ENCODE data around the gene CACNA1B.

CACNA1B gene

GRCh38 chr9:138040446-138041430, 163.2 kb downstream of the CACNA1B start:
- DNase-seq (ENCODE audit: low read depth in 2 of 2) = no peak

DNA sequence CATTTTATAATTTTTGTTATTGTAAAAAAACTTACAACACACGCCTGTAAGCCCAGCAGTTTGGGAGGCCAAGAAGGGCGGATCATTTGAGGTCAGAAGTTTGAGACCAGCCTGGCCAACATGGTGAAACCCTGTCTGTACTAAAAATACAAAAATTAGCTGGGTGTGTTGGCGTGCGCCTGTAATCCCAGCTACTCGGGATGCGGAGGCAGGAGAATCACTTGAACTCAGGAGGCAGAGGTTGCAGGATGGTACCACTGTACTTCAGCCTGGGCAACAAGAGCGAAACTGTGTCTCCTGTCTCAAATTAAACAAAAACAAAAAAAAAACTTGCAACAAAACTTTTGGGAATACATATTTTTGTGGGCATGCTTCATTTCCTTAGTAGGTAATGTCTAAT, 164.6 kb downstream of the CACNA1B start:
- DNase-seq (ENCODE audit: low read depth in 2 of 2) = no peak

DNA sequence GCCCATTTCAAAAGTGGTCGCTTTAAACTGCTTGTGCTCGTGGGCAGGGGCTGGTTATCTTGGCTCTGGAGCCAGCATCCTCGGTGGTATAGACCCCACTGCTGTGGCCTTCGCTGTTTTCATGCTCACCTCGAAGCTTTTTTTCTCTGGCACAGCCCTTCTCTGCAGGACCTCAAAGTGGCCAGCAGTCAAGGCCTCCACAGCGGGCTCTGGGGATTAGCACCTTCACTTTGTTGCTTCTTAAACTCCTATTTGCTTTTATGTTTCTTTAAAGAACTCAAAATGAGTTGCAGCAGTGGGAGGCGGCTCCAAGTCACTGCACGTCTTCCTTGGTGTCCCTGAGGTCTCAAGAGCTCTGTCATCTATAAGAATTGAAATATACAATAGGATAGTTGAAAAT, 165.1 kb downstream of the CACNA1B start:
- DNase-seq (ENCODE audit: low read depth in 2 of 2) = no peak

- no peak for DNase-seq (ENCODE audit: low read depth in 2 of 2)
Measured at GRCh38 chr9:138043061-138043410, 165.5 kb downstream of the CACNA1B start.

DNA sequence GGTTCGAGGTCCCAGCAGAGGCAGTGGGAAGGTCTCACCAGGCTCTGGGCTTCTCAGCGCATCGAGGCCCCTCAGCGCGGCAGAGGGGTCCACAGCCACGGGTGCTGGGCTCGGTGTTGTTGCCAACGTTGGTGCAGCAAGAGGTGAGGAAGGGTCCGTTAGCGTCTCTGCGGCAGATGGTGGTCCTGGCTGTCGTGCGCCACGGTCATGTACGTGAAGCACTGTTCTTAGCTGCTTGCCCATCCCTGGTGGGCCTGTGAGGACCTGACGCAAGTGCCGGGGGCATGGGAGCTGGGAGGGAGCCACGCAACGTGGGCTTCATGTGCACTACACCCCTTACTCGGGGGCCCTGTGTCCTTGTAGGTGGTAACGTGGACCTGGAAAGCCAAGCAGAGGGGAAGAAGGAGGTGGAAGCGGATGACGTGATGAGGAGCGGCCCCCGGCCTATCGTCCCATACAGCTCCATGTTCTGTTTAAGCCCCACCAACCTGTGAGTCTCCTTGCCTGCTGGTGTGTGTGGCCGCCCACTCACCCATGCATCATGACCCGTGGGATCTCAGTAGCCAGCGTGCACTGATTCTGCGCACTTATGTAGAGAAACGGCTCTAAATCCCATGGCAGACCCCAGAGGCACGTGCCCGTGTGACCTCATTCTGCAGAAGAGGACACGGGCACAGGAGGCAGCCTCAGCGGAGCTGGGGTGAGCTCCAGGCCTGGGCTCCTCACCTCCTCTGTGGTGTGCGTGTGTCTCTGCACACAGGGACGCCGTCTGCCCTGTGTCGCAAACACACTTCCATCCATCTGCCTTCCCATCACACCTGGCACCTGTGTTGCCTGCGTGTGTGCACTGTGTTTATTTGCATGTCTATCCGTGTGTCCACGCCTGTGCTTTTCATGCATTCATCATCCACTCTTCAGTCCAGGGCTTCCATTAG, 166.1 kb downstream of the CACNA1B start:
- DNase-seq (ENCODE audit: low read depth in 2 of 2) = no peak

DNA sequence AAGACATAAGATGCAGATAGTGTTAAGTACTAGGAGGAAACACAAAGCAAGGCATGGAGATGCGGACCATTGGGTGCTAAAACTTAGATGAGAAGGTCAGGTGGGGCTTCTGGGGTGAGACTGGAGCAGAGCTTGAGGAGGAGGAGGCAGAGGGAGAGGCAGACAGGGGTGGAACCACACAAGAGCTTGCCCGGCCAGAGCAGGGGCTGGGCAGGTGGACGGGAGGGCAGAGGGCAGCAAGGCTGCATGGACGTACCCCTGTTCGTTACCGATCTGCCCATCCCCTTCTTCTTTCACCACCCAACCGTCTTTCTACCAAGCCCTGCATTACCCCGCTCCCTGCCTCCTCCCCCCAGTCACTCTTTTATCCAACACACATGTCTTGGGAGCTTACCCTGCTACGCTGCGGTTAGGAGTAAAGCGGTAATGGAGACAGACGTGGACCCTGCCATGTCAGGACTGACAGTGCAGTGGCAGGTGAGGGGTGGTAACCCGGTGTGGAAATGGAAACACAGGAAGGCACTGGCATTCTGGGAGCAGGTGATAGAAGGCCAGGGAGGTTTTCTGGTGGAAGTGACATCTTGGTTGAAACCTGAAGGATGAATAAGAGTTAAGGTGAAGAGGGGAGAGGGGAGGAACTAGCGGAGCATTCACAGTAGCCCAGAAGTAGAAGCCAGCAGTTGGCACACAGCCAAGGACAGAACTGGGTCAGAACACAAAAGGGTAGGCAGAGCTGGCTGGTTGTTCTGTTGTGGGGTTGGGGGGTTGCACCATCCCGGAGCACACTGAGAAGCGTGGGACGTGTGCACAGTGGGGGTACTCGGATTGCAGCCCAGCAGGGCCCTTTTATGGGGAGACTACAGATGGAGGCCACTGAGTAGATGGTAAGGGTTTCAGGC, 167.2 kb downstream of the CACNA1B start:
- DNase-seq (ENCODE audit: low read depth in 2 of 2) = no peak

GRCh38 chr9:138045541-138046490, 168.2 kb downstream of the CACNA1B start:
- no peak for DNase-seq (ENCODE audit: low read depth in 2 of 2)

DNA sequence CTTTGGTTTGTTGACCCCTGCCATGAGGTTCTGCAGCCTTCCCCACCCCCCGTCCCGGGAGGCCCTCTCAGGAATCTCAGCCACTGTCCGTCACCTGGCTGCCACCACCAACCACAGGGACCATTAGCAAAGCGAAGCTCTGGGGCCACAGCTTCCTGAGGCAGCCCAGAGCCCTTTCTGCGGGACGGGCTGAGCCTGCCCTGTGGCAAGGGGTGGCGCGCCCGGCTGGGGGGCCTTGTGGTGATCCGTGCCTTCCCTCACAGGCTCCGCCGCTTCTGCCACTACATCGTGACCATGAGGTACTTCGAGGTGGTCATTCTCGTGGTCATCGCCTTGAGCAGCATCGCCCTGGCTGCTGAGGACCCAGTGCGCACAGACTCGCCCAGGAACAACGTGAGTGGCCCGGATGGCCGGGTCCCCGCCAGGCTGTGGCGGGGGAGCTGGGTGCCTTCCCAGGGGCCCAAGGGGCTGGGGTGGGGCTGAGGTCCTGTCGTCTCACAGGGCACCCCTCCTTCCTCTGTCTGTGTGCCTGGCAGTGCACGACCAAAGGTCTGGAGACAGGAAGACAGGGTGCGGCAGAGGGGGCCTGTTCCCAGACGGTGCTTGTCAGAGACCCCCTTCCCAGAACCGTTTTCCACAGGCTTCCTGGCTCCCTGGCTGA, 169.2 kb downstream of the CACNA1B start:
- no peak for DNase-seq (ENCODE audit: low read depth in 2 of 2)

DNA sequence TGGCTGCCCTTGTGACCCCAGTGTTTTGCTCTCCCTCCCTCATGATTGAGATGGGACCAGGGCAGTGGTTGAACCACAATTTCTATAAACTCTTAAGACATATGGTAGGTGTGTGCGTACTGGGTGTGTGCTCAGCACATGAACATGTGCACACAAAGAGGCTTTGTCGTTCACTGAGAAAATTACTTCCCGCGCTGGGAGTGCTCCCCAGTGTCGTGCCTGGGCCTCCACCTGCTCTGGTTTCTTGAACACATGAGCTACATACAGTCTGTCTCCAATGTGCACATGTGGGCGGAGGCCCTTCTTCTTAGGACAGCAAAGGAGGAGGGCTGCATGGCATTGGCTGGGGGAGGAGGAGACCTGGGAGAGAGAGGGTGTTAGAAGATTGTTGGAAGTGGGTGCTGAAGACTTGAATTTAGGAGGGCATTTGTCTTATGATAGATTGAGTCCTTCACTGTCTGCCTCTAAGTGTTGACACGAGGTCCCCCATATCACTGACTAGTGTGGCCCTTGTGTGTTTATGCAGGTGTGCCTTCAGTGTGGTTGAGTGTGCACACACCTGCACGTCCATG, 170.0 kb downstream of the CACNA1B start:
- no peak for DNase-seq (ENCODE audit: low read depth in 2 of 2)

DNA sequence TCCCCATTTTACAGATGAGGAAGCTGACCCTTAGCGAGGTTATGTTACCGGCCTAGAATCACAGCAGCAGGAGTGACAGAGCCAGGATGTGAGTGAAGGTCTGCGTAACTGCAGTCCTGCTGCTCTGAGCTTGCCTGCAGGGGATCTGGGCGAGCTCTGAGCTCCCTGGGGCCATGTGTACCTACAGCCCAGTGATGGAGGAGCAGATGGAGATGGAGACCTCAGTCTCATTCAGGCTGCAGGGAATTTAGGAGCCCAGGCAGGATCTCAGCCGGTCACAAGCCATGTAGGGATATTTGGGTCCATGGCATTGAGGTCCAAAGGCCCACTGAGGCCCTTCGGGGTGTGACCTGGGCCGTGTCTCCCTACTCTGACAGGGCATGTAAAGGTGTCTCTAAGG, 170.6 kb downstream of the CACNA1B start:
- no peak for DNase-seq (ENCODE audit: low read depth in 2 of 2)

- DNase-seq (ENCODE audit: low read depth in 2 of 2) = no peak
Measured at GRCh38 chr9:138049085-138049778, 171.7 kb downstream of the CACNA1B start.

DNA sequence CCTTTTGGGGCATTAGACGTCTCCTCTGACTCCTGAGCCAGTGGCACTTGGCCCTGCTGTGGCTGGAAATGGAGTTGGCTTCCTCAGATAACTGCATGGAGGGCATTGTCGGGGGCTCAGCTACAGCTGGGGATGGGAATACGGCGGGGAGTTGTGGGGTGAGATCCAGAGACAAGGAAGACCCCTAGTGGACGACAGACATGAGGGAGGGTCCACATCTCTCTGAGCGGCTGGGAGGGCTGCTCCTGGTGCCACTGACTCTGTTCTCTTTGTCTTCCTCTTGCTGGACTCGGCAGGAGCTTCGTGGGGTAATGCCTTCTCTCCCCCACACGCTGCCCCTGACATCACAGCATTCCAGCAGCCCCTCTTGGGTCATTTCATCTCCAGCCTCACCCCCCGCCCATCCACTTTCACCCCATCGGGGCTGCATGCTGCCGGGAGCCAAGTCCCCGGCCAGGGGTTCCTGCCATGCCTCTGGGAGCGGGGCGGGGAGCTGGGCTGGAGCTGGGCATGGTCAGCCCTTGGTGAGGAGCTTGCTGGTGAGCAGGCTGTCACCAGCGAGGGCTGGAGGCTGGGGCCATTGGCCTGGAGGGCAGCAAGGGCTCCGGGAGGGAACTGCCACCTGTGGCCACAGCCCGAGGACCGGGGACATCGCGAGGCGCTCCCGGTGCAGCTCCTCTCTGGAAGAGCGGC, 172.3 kb downstream of the CACNA1B start:
- no peak for DNase-seq (ENCODE audit: low read depth in 2 of 2)

DNA sequence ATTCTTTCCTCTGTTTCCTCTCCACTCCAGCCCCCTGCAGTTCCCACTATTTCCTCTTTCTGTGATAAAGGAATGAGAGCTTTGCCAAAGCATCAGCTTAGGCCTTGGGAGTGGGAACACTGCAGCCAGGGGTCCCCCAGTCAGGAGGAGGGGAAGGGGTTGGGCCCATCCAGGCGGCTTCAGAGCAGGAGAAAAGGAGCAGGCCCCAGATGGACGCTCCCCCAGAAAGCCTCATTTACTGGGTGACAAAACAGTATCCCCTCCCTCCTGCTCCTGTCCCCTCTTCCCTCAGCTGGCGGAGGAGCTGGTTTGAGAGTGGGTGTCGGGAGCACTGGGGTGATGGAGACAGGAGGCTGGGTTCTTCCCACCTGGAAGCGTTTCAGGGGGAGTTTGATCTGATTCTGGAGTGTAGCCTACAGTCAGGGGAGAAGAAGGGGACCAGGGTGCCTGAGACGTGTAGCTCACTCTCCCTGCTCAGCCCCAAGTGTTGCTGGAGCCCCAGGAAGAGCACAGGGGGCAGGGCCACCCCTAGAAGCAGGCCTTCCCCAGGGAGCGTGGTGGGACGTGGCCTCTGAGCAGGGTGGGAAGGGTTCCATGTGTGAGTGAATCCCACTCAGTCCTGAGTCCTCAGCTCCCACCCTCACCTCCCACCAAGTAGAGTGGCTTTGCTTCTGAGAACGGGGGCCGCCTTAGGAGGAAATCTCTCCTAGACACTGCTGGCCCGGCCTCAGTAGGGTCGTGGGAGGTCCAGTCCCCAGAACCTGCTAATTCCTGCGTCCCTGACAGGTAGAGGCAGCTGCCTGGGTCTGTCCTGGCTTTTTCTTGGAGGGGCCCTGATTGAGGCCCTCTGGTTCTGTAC, 173.1 kb downstream of the CACNA1B start:
- no peak for DNase-seq (ENCODE audit: low read depth in 2 of 2)

DNA sequence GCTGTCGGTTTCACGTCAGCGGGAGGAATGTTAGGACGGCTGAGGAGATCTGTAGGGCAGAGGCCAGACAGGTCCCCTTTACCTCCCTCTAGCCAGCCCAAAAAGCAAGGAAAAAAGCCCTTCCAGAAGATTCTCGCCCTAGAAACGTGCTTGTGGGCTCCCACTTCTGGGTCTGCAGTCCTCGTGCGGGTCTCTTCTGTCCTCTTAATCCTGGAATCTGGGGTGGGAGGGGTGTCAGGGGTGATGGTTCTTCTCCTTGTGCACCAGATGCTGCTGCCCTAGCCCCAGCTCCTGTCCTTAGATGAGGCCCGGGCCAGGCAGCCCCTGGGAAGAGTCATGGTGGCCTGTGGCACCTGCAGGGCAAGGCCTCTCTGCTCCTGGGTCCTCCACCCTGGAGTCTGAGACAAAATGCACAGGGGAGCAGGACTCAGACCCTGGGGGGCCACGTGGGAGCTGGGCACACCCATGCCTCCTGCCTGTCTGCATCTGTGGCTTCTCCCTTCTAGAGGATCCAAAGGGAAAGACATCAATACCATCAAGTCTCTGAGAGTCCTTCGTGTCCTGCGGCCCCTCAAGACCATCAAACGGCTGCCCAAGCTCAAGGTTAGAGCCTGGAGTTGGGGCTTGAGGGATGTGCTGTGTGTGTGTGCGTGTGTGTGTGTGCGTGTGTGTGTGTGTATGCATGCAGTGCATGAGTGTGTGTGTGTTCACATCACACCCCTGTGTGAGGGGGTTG, 174.2 kb downstream of the CACNA1B start:
- DNase-seq (ENCODE audit: low read depth in 2 of 2) = no peak

DNA sequence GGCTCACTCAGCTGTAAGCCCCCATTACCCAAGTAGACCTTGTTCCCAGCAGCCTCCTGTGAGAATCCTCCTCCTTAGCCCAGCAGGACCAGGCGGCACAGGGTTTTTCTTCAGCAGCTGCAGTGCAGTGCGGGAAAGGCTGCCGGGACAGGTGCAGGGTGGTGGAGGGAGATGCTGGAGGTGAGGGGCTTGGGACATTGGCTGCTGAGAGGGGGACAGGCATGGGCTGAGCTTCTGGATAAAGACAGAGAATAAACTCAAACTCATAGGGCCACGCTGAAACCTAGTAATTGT, 174.7 kb downstream of the CACNA1B start:
- DNase-seq (ENCODE audit: low read depth in 2 of 2) = no peak

GRCh38 chr9:138052635-138053320, 175.2 kb downstream of the CACNA1B start:
- no peak for DNase-seq (ENCODE audit: low read depth in 2 of 2)

Measured in stimulated activated CD4-positive, alpha-beta T cell treated with anti-CD3 and anti-CD28 coated beads, Interleukin-12 subunit alpha, Interleukin-12 subunit beta, amount 100 ng/mL, for 24 hours (primary cell).